Activated T-cell treated with anti-CD3 and anti-CD28 coated beads, Interleukin-2, amount 50 U/mL, for 24 hours (primary cell): ENCODE data around the gene FER.
"Not testable (repeated sequence)": the region's sequence is repeated elsewhere in the genome, so short reads cannot be mapped to it uniquely, and the experiment has no call there.

ENCODE experiments used
- DNase-seq: peaks from one replicate; pipeline ENCODE4 v3.0.0-alpha.2; 2020
- H3K27ac Mint-ChIP-seq: 2 replicates; pipeline ENCODE4 v1.8.0; 2020; ENCODE audit warnings: mild to moderate bottlenecking, mixed read lengths
- H3K27me3 Mint-ChIP-seq: 2 replicates; pipeline ENCODE4 v1.8.0; 2020; ENCODE audit warnings: mixed read lengths
- H3K36me3 Mint-ChIP-seq: 2 replicates; pipeline ENCODE4 v1.8.0; 2020; ENCODE audit warnings: low read depth, mixed read lengths
- H3K4me1 Mint-ChIP-seq: 2 replicates; pipeline ENCODE4 v1.8.0; 2020; ENCODE audit warnings: low read depth, mixed read lengths
- H3K4me3 Mint-ChIP-seq: 2 replicates; pipeline ENCODE4 v1.8.0; 2020; ENCODE audit warnings: mild to moderate bottlenecking, moderate library complexity, mixed read lengths
- H3K9me3 Mint-ChIP-seq: 2 replicates; pipeline ENCODE4 v1.8.0; 2020; ENCODE audit warnings: mixed read lengths

Gene FER

GRCh38 chr5:108953940-108954339 lies 206.2 kb downstream of the FER start:
- DNase-seq: no peak
- H3K4me1 Mint-ChIP-seq: no peaks in the 10 kb centered on the region
- H3K36me3 Mint-ChIP-seq: no peaks in the 10 kb centered on the region
- H3K4me3 Mint-ChIP-seq: no peak overlapping the region
- no peaks in the 10 kb centered on the region for H3K27me3 Mint-ChIP-seq
- no peaks in the 10 kb centered on the region for H3K9me3 Mint-ChIP-seq
- H3K27ac Mint-ChIP-seq: no peak overlapping the region

GRCh38 chr5:108957333-108957732 lies 209.6 kb downstream of the FER start:
- Mint-ChIP-seq H3K9me3 (no peaks in the 10 kb centered on the region), H3K27me3 (no peaks in the 10 kb centered on the region), H3K36me3 (peaks cover 2% of the 10 kb centered on the region), H3K4me1 (no peaks in the 10 kb centered on the region), H3K27ac (no peak overlapping the region), H3K4me3 (no peak overlapping the region)
- DNase-seq: no peak

- H3K4me1 Mint-ChIP-seq: no peaks in the 10 kb centered on the region
- no peaks in the 10 kb centered on the region for H3K9me3 Mint-ChIP-seq
- no peak for DNase-seq
- no peak overlapping the region for H3K27ac Mint-ChIP-seq
- no peak overlapping the region for H3K4me3 Mint-ChIP-seq
- no peaks in the 10 kb centered on the region for H3K27me3 Mint-ChIP-seq
- H3K36me3 Mint-ChIP-seq: peaks cover 6% of the 10 kb centered on the region
Measured at GRCh38 chr5:108966910-108967309, 219.2 kb downstream of the FER start.

DNA sequence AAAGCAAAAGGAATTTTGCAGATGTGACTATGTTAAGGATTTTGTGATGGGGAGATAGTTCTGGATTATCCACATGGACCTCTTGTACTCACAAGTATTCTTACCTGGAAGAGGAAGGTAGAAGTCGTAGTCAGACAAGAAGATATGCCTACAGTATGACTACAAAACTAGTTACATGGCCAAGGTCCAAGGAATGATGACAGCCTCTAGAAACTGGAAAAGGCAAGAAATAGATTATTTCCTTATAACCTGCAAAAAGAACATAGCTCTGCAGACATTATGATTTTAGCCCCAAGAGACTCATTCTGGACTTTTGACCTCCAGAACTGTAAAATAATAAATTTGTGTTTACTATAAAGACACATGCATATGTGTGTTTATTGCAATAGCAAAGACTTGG lies 226.9 kb downstream of the FER start:
- H3K4me1 Mint-ChIP-seq: no peaks in the 10 kb centered on the region
- no peak overlapping the region for H3K27ac Mint-ChIP-seq
- no peaks in the 10 kb centered on the region for H3K27me3 Mint-ChIP-seq
- DNase-seq: no peak
- no peak overlapping the region for H3K4me3 Mint-ChIP-seq
- H3K36me3 Mint-ChIP-seq: no peaks in the 10 kb centered on the region
- no peaks in the 10 kb centered on the region for H3K9me3 Mint-ChIP-seq

DNA sequence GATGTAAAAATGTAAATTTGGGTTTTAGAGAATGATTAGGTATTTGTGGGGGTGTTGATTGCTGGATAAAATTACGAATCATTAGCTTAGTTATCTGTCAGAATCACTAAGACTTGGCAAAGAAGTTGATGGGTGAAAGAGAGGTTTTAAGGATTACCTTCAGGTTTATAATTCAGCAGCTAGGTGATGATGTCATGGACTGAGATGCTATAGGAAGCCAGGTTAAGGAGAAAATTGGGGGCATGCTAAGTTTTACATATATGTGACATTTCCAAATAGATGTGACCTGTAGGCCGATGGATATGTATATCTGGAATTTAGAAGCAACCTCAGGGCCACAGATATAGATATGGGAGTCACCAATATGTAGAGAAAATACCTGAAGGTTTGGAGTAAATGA lies 228.0 kb downstream of the FER start:
- no peaks in the 10 kb centered on the region for H3K36me3 Mint-ChIP-seq
- H3K27me3 Mint-ChIP-seq: no peaks in the 10 kb centered on the region
- no peak for DNase-seq
- no peak overlapping the region for H3K27ac Mint-ChIP-seq
- no peaks in the 10 kb centered on the region for H3K4me1 Mint-ChIP-seq
- H3K4me3 Mint-ChIP-seq: no peak overlapping the region
- no peaks in the 10 kb centered on the region for H3K9me3 Mint-ChIP-seq

DNA sequence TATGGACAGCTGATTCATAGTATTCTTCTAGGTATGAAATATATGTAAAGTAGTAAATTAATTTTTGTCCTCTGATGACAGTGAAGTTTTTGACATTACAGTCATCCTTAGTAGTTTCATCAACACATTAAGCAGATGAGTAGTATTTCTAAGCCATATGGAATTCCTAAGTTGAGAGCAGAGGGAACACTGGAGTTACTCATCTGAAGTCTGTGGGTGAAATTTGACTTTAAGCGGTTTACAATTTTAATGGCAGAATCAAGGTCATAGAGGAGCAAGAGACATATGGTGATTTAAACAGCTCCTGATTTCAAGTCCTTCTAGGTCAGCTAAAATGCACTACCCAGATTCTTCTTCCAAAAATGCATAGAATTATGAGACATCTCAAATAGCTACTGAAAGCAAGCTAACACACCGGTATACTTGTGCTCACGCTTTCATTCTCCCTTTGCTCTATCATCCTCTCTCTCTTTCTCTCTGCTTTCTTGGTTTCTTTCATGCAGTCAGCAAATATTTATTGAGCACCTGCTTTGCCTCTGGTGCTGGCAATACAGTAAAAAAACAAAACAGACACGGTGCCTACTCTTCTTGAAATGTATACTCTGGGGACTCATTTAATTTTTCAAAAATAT lies 235.9 kb downstream of the FER start:
- no peak overlapping the region for H3K4me3 Mint-ChIP-seq
- H3K4me1 Mint-ChIP-seq: no peaks in the 10 kb centered on the region
- H3K9me3 Mint-ChIP-seq: no peaks in the 10 kb centered on the region
- no peak for DNase-seq
- H3K27ac Mint-ChIP-seq: no peak overlapping the region
- peaks cover 18% of the 10 kb centered on the region for H3K36me3 Mint-ChIP-seq
- H3K27me3 Mint-ChIP-seq: no peaks in the 10 kb centered on the region

DNA sequence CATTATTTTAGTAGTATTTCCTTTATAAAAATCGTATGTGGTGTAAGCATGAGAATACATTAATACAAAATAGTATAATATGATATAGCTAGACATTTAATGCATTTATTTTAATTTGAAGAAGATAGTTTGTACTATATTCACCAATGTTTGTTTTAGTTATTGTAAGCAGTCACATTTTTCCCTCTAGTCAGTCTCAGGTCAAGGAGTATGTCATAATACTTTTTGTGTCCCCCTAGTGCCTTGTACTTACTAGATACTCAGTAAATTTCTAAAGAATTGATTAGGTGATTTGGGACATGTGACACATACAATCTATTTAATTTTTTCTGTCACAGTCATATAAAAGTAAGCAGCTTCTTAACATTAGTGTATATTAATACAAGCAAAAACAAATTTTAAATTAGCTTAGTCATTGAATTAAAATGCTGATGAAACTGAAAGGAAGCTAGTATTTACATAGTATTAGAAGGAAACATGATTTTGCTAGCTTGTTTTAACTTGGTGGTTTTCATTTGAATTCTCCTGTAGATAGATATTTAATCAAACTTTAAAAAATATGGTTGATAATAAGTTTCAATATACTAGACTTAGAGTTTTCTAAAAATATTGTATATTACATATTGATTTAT lies 242.2 kb downstream of the FER start:
- Mint-ChIP-seq H3K27me3 (no peaks in the 10 kb centered on the region), H3K4me1 (no peaks in the 10 kb centered on the region), H3K36me3 (peaks cover 31% of the 10 kb centered on the region), H3K4me3 (no peak overlapping the region), H3K9me3 (peaks cover 10% of the 10 kb centered on the region), H3K27ac (no peak overlapping the region)
- DNase-seq: no peak

- H3K27me3 Mint-ChIP-seq, H3K4me3 Mint-ChIP-seq, H3K4me1 Mint-ChIP-seq, H3K9me3 Mint-ChIP-seq, H3K27ac Mint-ChIP-seq, DNase-seq: not testable (repeated sequence)
- peaks cover 29% of the 10 kb centered on the region for H3K36me3 Mint-ChIP-seq
Measured at GRCh38 chr5:108992396-108993085, 244.8 kb downstream of the FER start.

GRCh38 chr5:108993440-108993839 lies 245.7 kb downstream of the FER start:
- H3K36me3 Mint-ChIP-seq: peaks cover 27% of the 10 kb centered on the region
- H3K4me1 Mint-ChIP-seq, H3K4me3 Mint-ChIP-seq, H3K27me3 Mint-ChIP-seq, H3K9me3 Mint-ChIP-seq, DNase-seq, H3K27ac Mint-ChIP-seq: not testable (repeated sequence)

GRCh38 chr5:108997720-108998119 lies 250.0 kb downstream of the FER start:
- no peak overlapping the region for H3K27ac Mint-ChIP-seq

DNA sequence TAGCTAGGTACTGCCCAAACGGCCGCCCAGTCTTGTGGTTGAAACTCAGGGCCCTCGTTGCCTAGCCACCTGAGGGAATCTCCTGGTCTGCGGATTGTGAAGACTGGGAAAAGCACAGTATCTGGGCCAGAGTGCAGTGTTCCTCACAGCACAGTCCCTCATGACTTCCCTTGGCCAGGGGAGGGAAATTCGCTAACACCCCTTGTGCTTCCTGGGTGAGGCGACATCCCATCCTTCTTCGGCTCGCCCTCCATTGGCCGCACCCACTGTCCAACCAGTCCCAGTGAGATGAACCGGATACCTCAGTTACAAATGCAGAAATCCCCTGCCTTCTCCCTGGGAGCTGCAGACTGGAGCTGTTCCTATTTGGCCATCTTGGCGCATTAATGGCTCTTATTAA lies 250.5 kb downstream of the FER start:
- H3K27me3 Mint-ChIP-seq: no peaks in the 10 kb centered on the region
- peaks cover 11% of the 10 kb centered on the region for H3K9me3 Mint-ChIP-seq
- H3K4me1 Mint-ChIP-seq: no peaks in the 10 kb centered on the region
- no peak for DNase-seq
- H3K27ac Mint-ChIP-seq: no peak overlapping the region
- no peak overlapping the region for H3K4me3 Mint-ChIP-seq
- peaks cover 30% of the 10 kb centered on the region for H3K36me3 Mint-ChIP-seq

More at GRCh38 chr5:108997720-108998119, 250.0 kb downstream of the FER start:
- no peaks in the 10 kb centered on the region for H3K27me3 Mint-ChIP-seq
- DNase-seq: no peak
- H3K9me3 Mint-ChIP-seq: peaks cover 11% of the 10 kb centered on the region
- H3K36me3 Mint-ChIP-seq: peaks cover 30% of the 10 kb centered on the region
- H3K4me3 Mint-ChIP-seq: no peak overlapping the region
- no peaks in the 10 kb centered on the region for H3K4me1 Mint-ChIP-seq

DNA sequence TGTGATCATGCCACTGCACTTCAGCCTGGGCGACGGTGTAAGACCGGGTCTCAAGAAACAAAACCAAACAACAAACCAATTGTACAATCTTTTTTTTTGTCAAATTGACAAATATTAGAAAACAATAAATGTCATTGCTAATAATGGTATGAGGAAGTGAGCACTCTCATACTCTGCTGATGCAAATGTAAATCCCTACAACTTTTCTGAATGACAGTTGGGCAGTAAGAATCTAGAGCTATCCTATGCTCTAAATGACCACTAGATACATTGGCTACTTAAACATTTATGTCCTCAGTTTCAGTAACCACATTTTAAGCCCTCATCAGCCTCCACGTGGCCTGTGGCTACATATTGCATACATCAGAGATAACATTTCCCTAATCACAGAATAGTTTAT lies 256.2 kb downstream of the FER start:
- Mint-ChIP-seq H3K36me3 (peaks cover 3% of the 10 kb centered on the region), H3K27me3 (no peaks in the 10 kb centered on the region), H3K27ac (no peak overlapping the region), H3K4me3 (no peak overlapping the region), H3K9me3 (peaks cover 2% of the 10 kb centered on the region), H3K4me1 (no peaks in the 10 kb centered on the region)
- DNase-seq: no peak

GRCh38 chr5:109005297-109006009 lies 257.8 kb downstream of the FER start:
- H3K4me3 Mint-ChIP-seq: no peak overlapping the region
- H3K4me1 Mint-ChIP-seq: no peaks in the 10 kb centered on the region
- no peak overlapping the region for H3K27ac Mint-ChIP-seq
- H3K36me3 Mint-ChIP-seq: peaks cover 1% of the 10 kb centered on the region
- no peaks in the 10 kb centered on the region for H3K27me3 Mint-ChIP-seq
- no peak for DNase-seq
- no peaks in the 10 kb centered on the region for H3K9me3 Mint-ChIP-seq

DNA sequence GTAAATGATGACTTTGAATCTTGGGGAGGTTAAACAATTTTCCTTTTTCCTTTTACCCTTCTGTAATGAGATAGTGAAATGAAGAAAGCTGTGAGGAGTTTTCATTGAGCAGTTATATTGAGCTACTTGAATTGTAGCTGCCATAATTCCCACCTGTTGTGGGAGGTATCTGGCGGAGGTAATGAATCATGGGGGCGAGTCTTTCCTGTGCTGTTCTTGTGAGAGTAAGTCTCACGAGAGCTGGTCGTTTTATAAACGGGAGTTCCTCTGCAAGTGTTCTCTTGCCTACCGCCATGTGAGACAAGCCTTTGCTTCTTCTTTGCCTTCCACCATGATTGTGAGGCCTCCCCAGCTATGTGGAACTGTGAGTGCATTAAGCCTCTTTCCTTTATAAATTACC lies 258.4 kb downstream of the FER start:
- no peak overlapping the region for H3K27ac Mint-ChIP-seq
- no peaks in the 10 kb centered on the region for H3K36me3 Mint-ChIP-seq
- no peaks in the 10 kb centered on the region for H3K27me3 Mint-ChIP-seq
- H3K4me3 Mint-ChIP-seq: no peak overlapping the region
- H3K9me3 Mint-ChIP-seq: no peaks in the 10 kb centered on the region
- no peaks in the 10 kb centered on the region for H3K4me1 Mint-ChIP-seq
- no peak for DNase-seq

GRCh38 chr5:109016300-109016699 lies 268.6 kb downstream of the FER start:
- peaks cover 7% of the 10 kb centered on the region for H3K4me1 Mint-ChIP-seq

More at GRCh38 chr5:109016300-109016699, 268.6 kb downstream of the FER start:
- H3K36me3 Mint-ChIP-seq: no peaks in the 10 kb centered on the region
- H3K4me3 Mint-ChIP-seq: no peak overlapping the region
- no peaks in the 10 kb centered on the region for H3K27me3 Mint-ChIP-seq
- DNase-seq: no peak
- no peak overlapping the region for H3K27ac Mint-ChIP-seq
- H3K9me3 Mint-ChIP-seq: no peaks in the 10 kb centered on the region
